Measurements from ENCODE around the gene SMC6.

DNA sequence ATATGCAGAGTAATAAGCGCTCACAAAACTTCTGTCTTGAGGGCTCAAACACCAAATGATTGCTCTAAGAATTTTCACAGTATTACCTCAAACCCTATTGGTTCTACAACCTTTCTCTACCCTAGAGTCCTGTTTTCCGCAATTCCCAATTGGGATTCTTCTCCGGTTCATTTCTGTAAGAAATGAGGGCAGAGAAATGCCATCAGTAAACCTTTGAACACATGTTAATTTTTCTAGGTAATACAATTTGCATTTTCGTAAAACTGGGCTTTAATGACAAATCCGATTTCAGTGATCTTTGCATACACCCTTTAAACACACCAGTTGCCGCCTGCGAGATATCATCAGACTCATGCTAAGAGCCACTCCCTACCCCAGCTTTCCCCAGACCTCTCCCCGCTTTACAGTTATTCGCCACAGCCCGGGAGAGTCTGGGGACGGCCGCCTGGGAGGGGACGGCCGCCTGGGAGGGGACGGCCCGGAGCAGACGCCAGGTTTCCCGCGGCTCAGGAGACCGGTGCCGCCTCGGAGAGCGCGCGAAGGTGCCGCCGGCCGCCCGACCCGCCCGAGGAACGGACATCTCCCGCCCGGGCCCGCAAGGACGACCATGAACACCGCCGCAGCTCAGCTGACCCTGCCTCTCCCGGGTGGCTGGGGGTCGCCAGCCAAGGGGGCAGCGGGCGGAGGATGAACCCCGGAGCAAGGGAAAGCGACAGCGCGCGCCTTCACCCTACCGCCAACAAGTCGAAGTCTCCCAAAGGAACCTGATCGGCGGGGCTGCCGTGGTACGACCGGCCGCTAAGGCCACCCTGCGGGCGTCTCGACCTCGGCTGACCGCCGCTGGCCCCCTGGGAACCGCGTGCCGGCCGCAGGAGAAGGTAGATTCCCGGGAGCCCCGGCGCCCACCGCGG is 463 bp downstream of the SMC6 start:
- TF ChIP-seq, protein P1, sequence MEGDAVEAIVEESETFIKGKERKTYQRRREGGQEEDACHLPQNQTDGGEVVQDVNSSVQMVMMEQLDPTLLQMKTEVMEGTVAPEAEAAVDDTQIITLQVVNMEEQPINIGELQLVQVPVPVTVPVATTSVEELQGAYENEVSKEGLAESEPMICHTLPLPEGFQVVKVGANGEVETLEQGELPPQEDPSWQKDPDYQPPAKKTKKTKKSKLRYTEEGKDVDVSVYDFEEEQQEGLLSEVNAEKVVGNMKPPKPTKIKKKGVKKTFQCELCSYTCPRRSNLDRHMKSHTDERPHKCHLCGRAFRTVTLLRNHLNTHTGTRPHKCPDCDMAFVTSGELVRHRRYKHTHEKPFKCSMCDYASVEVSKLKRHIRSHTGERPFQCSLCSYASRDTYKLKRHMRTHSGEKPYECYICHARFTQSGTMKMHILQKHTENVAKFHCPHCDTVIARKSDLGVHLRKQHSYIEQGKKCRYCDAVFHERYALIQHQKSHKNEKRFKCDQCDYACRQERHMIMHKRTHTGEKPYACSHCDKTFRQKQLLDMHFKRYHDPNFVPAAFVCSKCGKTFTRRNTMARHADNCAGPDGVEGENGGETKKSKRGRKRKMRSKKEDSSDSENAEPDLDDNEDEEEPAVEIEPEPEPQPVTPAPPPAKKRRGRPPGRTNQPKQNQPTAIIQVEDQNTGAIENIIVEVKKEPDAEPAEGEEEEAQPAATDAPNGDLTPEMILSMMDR (IDR thresholded peaks at IDR 0.05): no peak
- peak in 2 of 3 donors; percentile 63 to 64 for TF ChIP-seq POLR2A (IDR thresholded peaks at IDR 0.05)
